NCI-H2029 treated with DMSO at 0.1 percent for 48 hours (cell line): ENCODE results near the gene KCNAB2.

ENCODE experiments used
- DNase-seq: peaks from one replicate; lab custom pipeline; 2025; lab: John Stamatoyannopoulos, UW

KCNAB2 gene

DNA sequence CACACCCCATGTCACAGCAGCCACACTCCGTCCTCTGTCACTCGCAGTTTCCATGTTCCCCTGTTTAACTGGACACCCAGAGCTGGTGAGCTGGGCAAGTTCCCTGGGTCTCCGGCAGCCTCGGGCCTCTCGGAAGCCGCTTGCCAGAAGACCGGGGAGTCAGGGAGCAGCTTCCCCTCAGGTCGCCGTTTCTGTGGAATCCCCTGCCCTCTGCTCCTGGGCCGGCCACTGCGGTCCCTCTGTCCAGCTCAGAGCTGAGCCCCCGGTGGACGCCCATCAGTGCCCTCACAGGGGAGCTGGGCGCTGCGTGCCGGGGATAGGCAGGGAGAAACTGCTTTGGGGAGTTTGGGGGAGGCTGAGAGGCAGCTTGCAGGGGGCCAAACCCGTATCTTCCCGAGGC lies 37.7 kb downstream of the KCNAB2 start:
- no peak for DNase-seq

GRCh38 chr1:6083801-6084446 lies 38.2 kb downstream of the KCNAB2 start:
- no peak for DNase-seq

DNA sequence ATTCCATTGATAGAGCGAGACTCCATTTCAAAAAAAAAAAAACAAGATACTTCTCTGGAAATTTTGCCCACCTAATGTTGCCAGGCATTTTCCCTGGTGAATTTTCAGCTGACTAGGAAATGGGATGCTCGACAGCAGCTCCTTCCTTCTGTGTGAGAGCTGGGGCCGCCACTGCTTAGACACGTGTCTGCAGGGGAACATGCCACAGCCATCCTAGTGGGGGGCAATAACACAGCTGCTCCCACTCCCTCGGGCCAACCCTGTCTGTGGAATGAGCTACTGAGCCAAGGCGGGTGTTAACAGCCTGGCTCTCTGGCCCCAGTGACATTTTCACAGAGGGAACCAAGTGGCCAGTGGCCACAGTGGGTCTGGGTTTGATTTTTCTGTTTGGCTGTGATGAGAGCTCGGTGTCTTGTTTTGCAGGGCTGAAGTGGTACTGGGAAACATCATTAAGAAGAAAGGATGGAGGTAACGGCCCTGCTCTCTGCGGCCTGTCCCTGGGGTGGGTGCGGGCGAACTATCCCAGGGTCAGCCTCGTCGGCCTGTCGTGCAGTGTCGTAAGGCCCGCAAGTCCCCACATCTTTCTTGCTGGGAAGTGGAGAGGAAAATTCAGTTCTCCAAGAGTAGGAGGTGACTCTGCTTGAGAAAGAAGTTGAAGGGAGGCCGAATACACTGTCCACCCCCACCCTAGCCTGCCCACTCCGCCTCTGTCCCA lies 39.2 kb downstream of the KCNAB2 start:
- no peak for DNase-seq

GRCh38 chr1:6085666-6086065 lies 40.0 kb downstream of the KCNAB2 start:
- no peak for DNase-seq

DNA sequence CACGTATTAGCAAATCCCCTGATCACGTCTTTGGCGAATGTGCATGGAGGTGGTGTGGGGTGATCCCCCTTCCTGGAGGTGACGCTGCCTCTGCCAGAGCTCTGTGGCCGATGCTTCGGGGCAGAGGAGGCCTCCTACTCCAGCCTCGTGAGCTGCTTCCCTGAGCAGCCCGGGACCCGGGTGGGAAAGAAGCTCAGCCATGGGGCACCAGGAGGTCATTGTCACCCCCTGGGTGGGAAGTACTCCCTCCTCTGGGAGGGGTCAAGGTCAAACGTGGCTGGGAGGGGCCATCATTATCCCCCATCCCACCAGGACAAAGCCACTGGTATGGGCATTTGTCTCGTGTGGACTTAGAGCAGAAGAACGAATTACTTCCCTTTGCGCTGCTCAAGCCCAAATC lies 40.7 kb downstream of the KCNAB2 start:
- DNase-seq: no peak

DNA sequence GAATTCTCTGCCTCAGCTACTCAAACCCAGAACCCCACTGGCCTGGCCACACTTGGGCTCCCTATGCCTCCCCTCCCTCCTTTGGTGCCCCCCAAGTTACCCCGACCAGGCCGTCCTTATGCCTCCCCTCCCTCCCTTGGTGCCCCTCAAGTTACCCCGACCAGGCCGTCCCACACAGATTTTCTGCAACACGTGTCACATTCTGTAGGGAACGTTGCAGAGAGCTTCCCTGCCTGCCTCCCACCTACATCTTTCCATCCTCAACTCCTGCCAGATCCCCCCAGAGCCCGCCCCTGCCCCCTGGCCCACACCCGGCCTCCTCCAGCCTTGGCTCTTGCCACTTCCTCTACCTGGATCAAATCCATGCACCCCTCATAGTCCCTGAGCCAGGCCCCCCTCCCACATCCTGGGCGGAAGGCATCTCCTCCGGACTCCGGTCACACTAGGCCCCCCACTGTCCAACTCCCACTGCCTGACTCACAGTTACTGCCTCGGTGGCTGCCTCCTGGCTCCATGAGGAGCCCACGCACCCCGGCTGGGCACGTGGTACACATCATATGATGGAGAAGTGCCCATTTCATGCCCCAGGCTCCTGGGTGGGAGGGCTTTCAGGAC lies 41.2 kb downstream of the KCNAB2 start:
- no peak for DNase-seq

- DNase-seq: no peak
Observed at GRCh38 chr1:6087377-6087772, 41.7 kb downstream of the KCNAB2 start.

- no peak for DNase-seq
Observed at GRCh38 chr1:6087958-6088357, 42.3 kb downstream of the KCNAB2 start.

- no peak for DNase-seq
Observed at GRCh38 chr1:6088956-6089355, 43.3 kb downstream of the KCNAB2 start.

- no peak for DNase-seq
Observed at GRCh38 chr1:6090288-6090687, 44.6 kb downstream of the KCNAB2 start.

DNA sequence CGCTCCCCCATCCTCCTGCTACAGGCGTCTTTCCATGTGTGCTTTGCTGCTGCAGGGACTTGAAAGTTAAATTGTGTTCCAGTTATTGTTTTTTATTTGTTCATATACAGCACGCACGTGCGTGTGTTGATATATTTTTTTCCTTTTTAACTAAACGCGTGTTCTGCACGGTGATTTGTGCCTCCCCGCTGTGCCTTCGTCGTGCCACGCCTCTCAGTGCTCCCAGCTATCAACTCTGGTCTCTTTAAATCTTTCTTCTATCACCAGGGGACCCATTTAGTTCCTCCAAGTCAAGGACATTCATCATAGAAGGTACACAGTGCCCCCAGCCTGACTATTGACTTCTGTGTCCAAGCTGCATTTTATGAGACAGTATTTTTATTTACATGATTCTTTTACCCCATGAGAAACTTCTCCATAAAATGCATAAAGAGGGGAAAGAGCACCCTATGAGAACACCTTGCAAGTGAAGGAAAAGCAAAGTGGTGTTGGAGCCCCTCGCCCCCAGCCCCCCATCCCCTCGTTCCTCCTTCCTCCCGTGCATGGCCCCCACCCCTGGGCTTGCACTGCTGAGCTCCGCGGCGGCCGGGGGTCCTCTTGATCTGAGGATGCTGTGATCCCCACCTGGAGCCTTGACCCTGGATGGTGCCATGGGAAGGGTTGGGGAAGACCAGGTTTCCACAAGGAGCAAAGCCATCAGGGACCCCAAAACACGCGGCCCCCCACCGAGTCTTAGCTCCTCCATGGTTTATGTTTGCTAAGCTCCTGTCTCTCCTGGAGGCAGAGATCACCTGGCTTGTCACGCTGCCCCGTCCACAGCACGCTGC lies 45.5 kb downstream of the KCNAB2 start:
- DNase-seq: no peak

DNA sequence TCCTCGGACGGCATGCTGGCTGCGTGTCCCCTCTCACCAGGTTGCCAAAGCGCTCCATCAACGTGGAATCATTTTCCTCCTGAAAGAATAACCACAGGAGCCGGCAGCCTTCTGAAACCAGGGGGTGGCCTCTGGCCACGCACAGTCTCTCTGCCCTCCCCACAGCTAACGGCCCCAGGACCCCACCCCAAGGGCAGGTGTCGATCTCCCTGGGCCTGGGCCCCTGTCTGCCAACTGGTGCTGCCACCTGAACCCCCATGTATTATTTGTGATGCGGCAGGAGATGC lies 46.1 kb downstream of the KCNAB2 start:
- no peak for DNase-seq

DNA sequence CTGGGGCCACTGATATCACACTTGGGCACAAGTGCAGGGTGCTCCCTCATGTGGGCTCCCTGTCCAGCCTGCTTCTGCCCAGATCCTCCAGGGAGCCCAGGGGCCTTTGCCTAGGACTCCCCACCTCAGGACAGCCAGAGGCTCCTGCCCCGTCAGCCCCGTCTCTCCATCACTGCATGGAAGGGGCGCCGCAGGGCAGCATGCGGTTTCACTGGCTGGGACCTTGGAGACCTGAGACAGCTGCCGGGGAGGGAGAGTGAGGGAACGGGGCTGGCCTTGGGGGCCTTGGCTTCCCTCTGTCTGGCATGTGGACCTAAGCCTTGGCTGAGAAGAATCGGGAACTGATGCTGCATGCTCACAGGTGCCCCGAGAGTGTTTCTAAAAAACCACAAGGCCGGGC lies 46.5 kb downstream of the KCNAB2 start:
- DNase-seq: no peak

DNA sequence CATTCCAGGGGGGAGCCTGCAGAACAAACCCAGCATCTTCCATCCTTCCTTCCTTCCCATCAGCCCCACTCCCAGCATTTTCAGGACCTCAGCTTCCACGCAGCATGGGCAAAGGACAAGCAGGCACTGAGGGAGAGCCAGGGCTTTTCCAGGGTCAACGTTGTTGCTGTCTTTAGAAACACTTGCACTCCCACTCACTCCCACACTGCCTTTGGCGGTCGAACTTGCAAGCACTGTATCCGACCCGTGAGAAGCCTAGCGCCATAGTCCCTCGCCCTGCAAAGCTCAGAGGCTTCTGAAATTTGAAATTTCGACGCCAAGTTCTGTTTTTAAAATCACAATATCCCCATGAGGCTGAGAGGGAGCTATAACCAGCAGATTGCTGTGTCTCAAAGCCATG lies 47.4 kb downstream of the KCNAB2 start:
- DNase-seq: no peak

GRCh38 chr1:6093611-6094010 lies 47.9 kb downstream of the KCNAB2 start:
- DNase-seq: no peak

DNA sequence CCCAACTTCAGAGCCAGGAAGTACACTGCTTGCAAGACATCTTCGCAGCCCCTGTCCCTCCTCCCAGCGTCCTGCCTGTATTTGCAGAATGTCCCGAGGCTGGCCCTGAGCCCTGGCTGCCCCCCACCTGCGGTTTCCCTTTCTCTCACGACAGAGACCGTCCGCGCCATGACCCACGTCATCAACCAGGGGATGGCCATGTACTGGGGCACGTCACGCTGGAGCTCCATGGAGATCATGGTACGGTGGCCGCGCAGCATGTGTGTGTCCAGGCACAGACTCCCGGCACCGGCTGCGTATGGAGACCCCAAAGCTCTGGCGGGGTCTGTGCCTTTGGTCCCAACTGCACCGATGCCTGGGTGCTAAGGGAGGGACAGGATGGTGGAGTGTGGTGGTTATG lies 48.6 kb downstream of the KCNAB2 start:
- no peak for DNase-seq

GRCh38 chr1:6094801-6095505 lies 49.3 kb downstream of the KCNAB2 start:
- no peak for DNase-seq

DNA sequence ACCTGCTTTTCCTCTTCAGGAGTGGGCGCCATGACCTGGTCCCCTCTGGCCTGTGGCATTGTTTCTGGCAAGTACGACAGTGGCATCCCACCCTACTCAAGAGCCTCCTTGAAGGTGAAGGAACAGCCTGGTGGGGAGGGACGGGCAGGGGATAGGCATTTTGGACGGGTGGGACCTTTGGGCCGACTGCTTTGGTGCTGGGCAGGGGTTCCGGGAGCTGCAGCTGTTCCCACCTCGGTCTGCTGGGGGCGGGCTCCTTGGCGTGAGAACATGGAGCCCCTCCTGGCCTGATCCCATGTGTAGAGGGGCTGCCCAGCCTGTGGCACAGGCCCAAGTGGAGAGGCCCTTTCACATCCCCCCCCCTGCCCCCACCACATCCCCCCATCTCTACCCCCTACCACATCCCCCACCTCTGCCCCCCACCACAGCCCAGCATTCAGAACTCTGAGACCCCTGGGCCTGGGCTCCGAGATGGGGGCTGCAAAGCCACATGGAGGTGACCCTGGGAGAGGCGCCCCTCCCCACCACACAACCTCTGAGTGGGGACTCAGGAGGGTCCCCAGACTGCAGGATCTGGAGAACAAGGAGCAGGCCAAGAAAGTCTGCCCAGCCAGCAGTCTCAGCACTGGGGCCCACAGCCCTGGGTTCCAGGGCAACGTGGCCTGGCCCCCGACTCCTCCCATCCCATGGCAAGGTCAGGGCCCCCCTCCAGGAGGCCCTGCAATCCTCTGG lies 50.0 kb downstream of the KCNAB2 start:
- no peak for DNase-seq

- DNase-seq: no peak
Observed at GRCh38 chr1:6096243-6097116, 50.8 kb downstream of the KCNAB2 start.

DNA sequence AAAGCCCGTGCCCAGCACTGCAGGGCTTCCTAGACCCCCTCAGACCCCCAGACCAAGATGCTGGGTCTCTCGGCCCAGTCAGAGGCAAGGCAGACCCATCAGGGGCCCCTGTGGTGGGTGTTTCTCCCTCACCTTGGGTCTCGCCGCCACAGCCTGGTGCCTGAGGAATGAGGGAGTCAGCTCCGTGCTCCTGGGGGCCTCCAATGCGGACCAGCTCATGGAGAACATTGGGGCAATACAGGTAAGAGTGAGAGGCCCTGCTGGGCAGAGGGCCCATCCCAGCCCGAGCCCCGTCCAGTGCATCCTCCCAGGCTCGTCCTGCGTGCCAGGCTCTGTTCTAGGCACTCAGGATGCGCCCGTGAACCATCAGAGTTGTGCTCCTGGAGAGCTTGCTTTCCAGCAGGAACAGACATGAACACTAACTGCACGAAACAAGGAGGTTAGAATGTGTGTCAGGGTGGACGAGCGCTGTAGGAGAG lies 51.5 kb downstream of the KCNAB2 start:
- DNase-seq: no peak
